HepG2 (cell line): Measurements from ENCODE around the gene NUPR2. TPM values are rescaled to one million over a fixed set of nuclear protein-coding genes. Genes with fewer than 3 reads are reported as not detected.

ENCODE experiments used
- DDIT3 ChIP-seq: sonication (generic); formaldehyde crosslinking; IDR thresholded peaks from 2 replicates; pipeline ENCODE4 v1.4.0; 2020; ENCODE audit warnings: mild to moderate bottlenecking, missing genetic modification reagents
- FOXO1 ChIP-seq: sonication (generic); formaldehyde crosslinking; IDR thresholded peaks from 2 replicates; pipeline ENCODE4 v1.4.0; 2020; ENCODE audit warnings: missing genetic modification reagents
- GLMP ChIP-seq: sonication (generic); formaldehyde crosslinking; IDR thresholded peaks from 2 replicates; pipeline ENCODE4 v1.9.0; 2021; ENCODE audit warnings: missing genetic modification reagents, mild to moderate bottlenecking, borderline replicate concordance
- KAT2B ChIP-seq: fragments of 150-350 bp; IDR thresholded peaks from 2 replicates; pipeline ENCODE4 v1.6.1; 2014; ENCODE audit warnings: low read depth, low read length, borderline replicate concordance
- MTERF4 ChIP-seq: sonication (generic); formaldehyde crosslinking; IDR thresholded peaks from 2 replicates; pipeline ENCODE4 v1.8.0; 2023; ENCODE audit warnings: mild to moderate bottlenecking, missing genetic modification reagents
- POLR2AphosphoS5 ChIP-seq: IDR thresholded peaks from 2 replicates; pipeline ENCODE4 v1.6.1; 2012; ENCODE audit warnings: low read depth, low read length
- PREB ChIP-seq: sonication (generic); formaldehyde crosslinking; IDR thresholded peaks from 2 replicates; pipeline ENCODE4 v1.4.0; 2020; ENCODE audit warnings: missing genetic modification reagents
- REPIN1 ChIP-seq: sonication (generic); formaldehyde crosslinking; IDR thresholded peaks from 2 replicates; pipeline ENCODE4 v1.8.0; 2022; ENCODE audit warnings: missing genetic modification reagents, low read depth, mild to moderate bottlenecking, borderline replicate concordance
- SCMH1 ChIP-seq: sonication (generic); formaldehyde crosslinking; IDR thresholded peaks from 2 replicates; pipeline ENCODE4 v1.9.0; 2021; ENCODE audit warnings: missing genetic modification reagents, mild to moderate bottlenecking, borderline replicate concordance
- SYNCRIP ChIP-seq: fragments of 200-400 bp; formaldehyde crosslinking; IDR thresholded peaks from 2 replicates; pipeline ENCODE4 v1.6.1; 2018; ENCODE audit warnings: mild to moderate bottlenecking, low read depth, low read length; ENCODE audit not compliant: insufficient read depth
- ZBTB3 ChIP-seq: sonication (generic); formaldehyde crosslinking; IDR thresholded peaks from 2 replicates; pipeline ENCODE4 v1.4.0; 2020; ENCODE audit warnings: low read depth, mild to moderate bottlenecking, moderate library complexity, missing genetic modification reagents, borderline replicate concordance
- ZBTB40 ChIP-seq, 2 experiments: fragments of 450-650 bp in 1 of 2; sonication (generic) in 1 of 2; formaldehyde crosslinking in 1 of 2; IDR thresholded peaks; 2 replicates each; pipeline versions ENCODE4 v1.6.1 to v1.8.0; 2016 to 2022; ENCODE audit warnings: antibody characterized with exemption in 1 of 2, mild to moderate bottlenecking in 1 of 2, missing genetic modification reagents in 1 of 2
- ZNF329 ChIP-seq: sonication (generic); formaldehyde crosslinking; IDR thresholded peaks from 2 replicates; pipeline ENCODE4 v1.9.0; 2021; ENCODE audit warnings: low read depth, mild to moderate bottlenecking, missing genetic modification reagents
- ZNF556 ChIP-seq: sonication (generic); formaldehyde crosslinking; IDR thresholded peaks from 2 replicates; pipeline ENCODE4 v1.4.0; 2020; ENCODE audit warnings: mild to moderate bottlenecking, missing genetic modification reagents, borderline replicate concordance
- ZNF773 ChIP-seq: sonication (generic); formaldehyde crosslinking; IDR thresholded peaks from 2 replicates; pipeline ENCODE4 v1.4.0; 2020; ENCODE audit warnings: missing genetic modification reagents, borderline replicate concordance
- polyA plus RNA-seq, 8 experiments: library from polyadenylated mRNA; depleted of rRNA in 3 of 8; stranded (reverse) in 7 of 8; unstranded in 1 of 8; fragments of >200 nt; fragmentation: Illumina TruSeq in 4 of 8; extraction: Trizol in 4 of 8; gene quantifications; 2 replicates each; pipeline versions ENCODE4 v1.2.1 to v1.2.3, GENCODE V29; 2011 to 2016; ENCODE audit warnings: low read depth in 4 of 8, missing spikeins in 1 of 8, mixed read lengths in 1 of 8; ENCODE audit not compliant: insufficient read depth in 1 of 8
- total RNA-seq, 5 experiments: library from RNA; depleted of rRNA; stranded (reverse); fragments of >200 nt; fragmentation: Illumina TruSeq; extraction: Trizol; gene quantifications; 2 replicates each; pipeline ENCODE4 v1.2.3, GENCODE V29; 2016; ENCODE audit warnings: low read depth in 1 of 5

NUPR2 gene
- total and polyA plus RNA-seq, 2 of the 13 experiments (the other 11 are each of a cell fraction or from before 2014, with no cell fraction given), result not detected

GRCh38 chr7:56079450-56080185 lies 36.6 kb downstream of the NUPR2 start (continued):
- no peak for TF ChIP-seq ZNF329
- no peak for TF ChIP-seq PREB (CRISPR knock-in tag)
- no peak for TF ChIP-seq GLMP
- TF ChIP-seq DDIT3, result no peak
- no peak for TF ChIP-seq KAT2B
- TF ChIP-seq ZBTB40 (IDR thresholded peaks at IDR 0.05), result no peak
- TF ChIP-seq ZBTB40 (CRISPR knock-in tag; IDR thresholded peaks at IDR 0.05), result no peak
- no peak for TF ChIP-seq FOXO1 (CRISPR knock-in tag)
- no peak for TF ChIP-seq SCMH1 (CRISPR knock-in tag)
- no peak for TF ChIP-seq ZNF773 (CRISPR knock-in tag)
- no peak for TF ChIP-seq SYNCRIP
- TF ChIP-seq POLR2AphosphoS5, result no peak
- TF ChIP-seq ZNF556 (CRISPR knock-in tag), result no peak
- TF ChIP-seq ZBTB3 (CRISPR knock-in tag), result 0 out of 2 replicates have a peak, but pooled peaks have one; percentile 33
- no peak for TF ChIP-seq MTERF4
- TF ChIP-seq REPIN1 (CRISPR knock-in tag), result peak; percentile 64
